GM12878 (cell line): ENCODE results near the gene FRK. TPM values are rescaled to one million over a fixed set of nuclear protein-coding genes. Genes with fewer than 3 reads are reported as not detected.

Experiments used
- ATAC-seq: fragments of 200-7000 bp; cut with Tn5 transposase; 3 replicates; pipeline ENCODE4 v1.9.1; 2020; ENCODE audit warnings: mild to moderate bottlenecking, moderate library complexity
- BruUV-seq: library from RNA; stranded (reverse); fragments of 400-500 nt; replicated peaks from 2 replicates; lab custom pipeline; 2021; lab: Mats Ljungman, UMichigan
- CTCF ChIA-PET: fragments of 300-600 bp; sonication (Branson Sonifier 250); formaldehyde crosslinking; extraction: SDS; loops from one replicate; lab custom pipeline; 2021; ENCODE audit warnings: inconsistent platforms; lab: Yijun Ruan, JAX
- POLR2A ChIA-PET: fragments of 350-600 bp; formaldehyde crosslinking; extraction: SDS; loops from one replicate; lab custom pipeline; 2021; ENCODE audit warnings: inconsistent platforms; lab: Charles Lee
- RAD21 ChIA-PET: fragments of 300-600 bp; sonication (Branson Sonifier 250); formaldehyde crosslinking; loops from one replicate; lab custom pipeline; 2023; ENCODE audit warnings: antibody characterized with exemption; ENCODE audit not compliant: unreplicated experiment; lab: Charles Lee
- SMC1A ChIA-PET: fragments of 300-600 bp; sonication (Branson Sonifier 250); formaldehyde crosslinking; loops from one replicate; lab custom pipeline; 2023; ENCODE audit not compliant: unreplicated experiment, uncharacterized antibody; lab: Charles Lee
- DNase-seq: peaks from one replicate; pipeline ENCODE4 v3.0.0-alpha.2; 2011; ENCODE audit warnings: low read depth, low spot score
- FAIRE-seq: peaks from 3 replicates; lab custom pipeline; 2011; peaks lifted over from hg19 to GRCh38; lab: Jason Lieb, UNC
- H2AFZ ChIP-seq: 2 replicates; pipeline ENCODE4 v1.6.0; 2011; ENCODE audit warnings: low read depth, low read length, control low read depth; ENCODE audit not compliant: control insufficient read depth
- H3K27ac ChIP-seq: 2 replicates; pipeline ENCODE4 v1.5.1; 2011; ENCODE audit warnings: control low read depth; ENCODE audit not compliant: control insufficient read depth, insufficient read depth
- H3K27me3 ChIP-seq, 2 experiments: replicated peaks in 1 of 2; 2 replicates each; pipeline versions ENCODE4 v1.6.0 to v1.6.1; 2011; ENCODE audit warnings: low read length in 1 of 2; ENCODE audit not compliant: control insufficient read depth in 2 of 2, insufficient read depth in 2 of 2
- H3K36me3 ChIP-seq, 2 experiments: 2 replicates each; pipeline ENCODE4 v1.5.1; 2011; ENCODE audit warnings: low read length in 1 of 2; ENCODE audit not compliant: control insufficient read depth in 2 of 2, insufficient read depth in 2 of 2
- H3K4me1 ChIP-seq: 2 replicates; pipeline ENCODE4 v1.6.1; 2011; ENCODE audit warnings: mild to moderate bottlenecking, low read length, moderate library complexity, mixed read lengths; ENCODE audit not compliant: control insufficient read depth, insufficient read depth
- H3K4me2 ChIP-seq: 2 replicates; pipeline ENCODE4 v1.6.0; 2011; ENCODE audit warnings: control low read depth; ENCODE audit not compliant: control insufficient read depth, insufficient read depth
- H3K4me3 ChIP-seq: fragments of 200-600 bp; sonication (generic); 2 replicates; pipeline ENCODE4 v1.5.1; 2016
- H3K79me2 ChIP-seq: 2 replicates; pipeline ENCODE4 v1.6.0; 2011; ENCODE audit warnings: low read length; ENCODE audit not compliant: control insufficient read depth, insufficient read depth
- H3K9ac ChIP-seq: 2 replicates; pipeline ENCODE4 v1.8.0; 2011; ENCODE audit warnings: low read length, control low read depth, mixed read lengths; ENCODE audit not compliant: control insufficient read depth, insufficient read depth
- H3K9me3 ChIP-seq: replicated peaks from 3 replicates; pipeline ENCODE4 v1.5.1; 2011; ENCODE audit warnings: mild to moderate bottlenecking, low read length; ENCODE audit not compliant: control insufficient read depth, insufficient read depth
- H4K20me1 ChIP-seq: 2 replicates; pipeline ENCODE4 v1.6.0; 2011; ENCODE audit not compliant: control insufficient read depth, insufficient read depth
- CREB1 ChIP-seq: IDR thresholded peaks from 2 replicates; pipeline ENCODE4 v1.6.1; 2012; ENCODE audit warnings: low read depth, mild to moderate bottlenecking, inconsistent platforms
- ETV6 ChIP-seq, 2 experiments: fragments of 450-650 bp in 1 of 2; IDR thresholded peaks in 1 of 2; conservative IDR thresholded peaks in 1 of 2; 2 replicates each; pipeline ENCODE4 v1.6.1; 2014; ENCODE audit warnings: antibody characterized with exemption in 1 of 2, borderline replicate concordance in 1 of 2, low read depth in 1 of 2, mild to moderate bottlenecking in 1 of 2, moderate library complexity in 1 of 2
- HCFC1 ChIP-seq: fragments of 150-350 bp; IDR thresholded peaks from 2 replicates; pipeline ENCODE4 v1.6.1; 2014; ENCODE audit warnings: low read length
- IKZF1 ChIP-seq: fragments of 450-650 bp; conservative IDR thresholded peaks from 2 replicates; pipeline ENCODE4 v1.6.1; 2017; ENCODE audit warnings: antibody characterized with exemption, mild to moderate bottlenecking
- KAT2A ChIP-seq: conservative IDR thresholded peaks from 2 replicates; pipeline ENCODE4 v1.6.1; 2011; ENCODE audit warnings: low read depth, low read length; ENCODE audit not compliant: control insufficient read depth
- KLF5 ChIP-seq: fragments of 450-650 bp; IDR thresholded peaks from 2 replicates; pipeline ENCODE4 v1.6.1; 2014; ENCODE audit warnings: mild to moderate bottlenecking; ENCODE audit not compliant: partially characterized antibody
- NR2F1 ChIP-seq: fragments of 450-650 bp; conservative IDR thresholded peaks from 2 replicates; pipeline ENCODE4 v1.6.1; 2017; ENCODE audit warnings: mild to moderate bottlenecking
- PAX8 ChIP-seq: fragments of 450-650 bp; IDR thresholded peaks from 2 replicates; pipeline ENCODE4 v1.6.1; 2017; ENCODE audit warnings: mild to moderate bottlenecking, moderate library complexity
- PKNOX1 ChIP-seq: fragments of 450-650 bp; IDR thresholded peaks from 2 replicates; pipeline ENCODE4 v1.6.1; 2016; ENCODE audit warnings: mild to moderate bottlenecking
- RAD21 ChIP-seq: IDR thresholded peaks from 2 replicates; pipeline ENCODE4 v1.6.1; 2011; ENCODE audit warnings: mild to moderate bottlenecking, low read depth, low read length, moderate library complexity; ENCODE audit not compliant: insufficient read depth
- RAD51 ChIP-seq: fragments of 450-650 bp; IDR thresholded peaks from 2 replicates; pipeline ENCODE4 v1.6.1; 2016; ENCODE audit warnings: moderate library complexity, mild to moderate bottlenecking, inconsistent platforms
- RB1 ChIP-seq: fragments of 450-650 bp; formaldehyde crosslinking; IDR thresholded peaks from 2 replicates; pipeline ENCODE4 v1.6.1; 2017; ENCODE audit warnings: mild to moderate bottlenecking, borderline replicate concordance
- SREBF1 ChIP-seq: IDR thresholded peaks from 2 replicates; pipeline ENCODE4 v1.6.1; 2012; ENCODE audit warnings: mild to moderate bottlenecking, low read length
- WRNIP1 ChIP-seq: IDR thresholded peaks from 2 replicates; pipeline ENCODE4 v1.6.1; 2011; ENCODE audit warnings: low read depth, low read length, improper control_type of control experiment, borderline replicate concordance
- YBX1 ChIP-seq: fragments of 450-650 bp; IDR thresholded peaks from 2 replicates; pipeline ENCODE4 v1.6.1; 2016; ENCODE audit warnings: antibody characterized with exemption
- ZBTB33 ChIP-seq: fragments of 450-650 bp; IDR thresholded peaks from 2 replicates; pipeline ENCODE4 v1.6.1; 2017; ENCODE audit warnings: mild to moderate bottlenecking
- ZSCAN29 ChIP-seq: fragments of 450-650 bp; IDR thresholded peaks from 2 replicates; pipeline ENCODE4 v1.6.1; 2017; ENCODE audit warnings: mild to moderate bottlenecking, moderate library complexity
- WGBS: methylation state at CpG from one replicate; pipeline ENCODE4 v1.1.6; 2016; ENCODE audit warnings: low lambda C conversion rate; ENCODE audit not compliant: insufficient replicate concordance, insufficient coverage; ENCODE audit errors: missing lambda C conversion rate; 5-methylcytosine and 5-hydroxymethylcytosine counted together
- in situ Hi-C: fragments of 300-500 bp; cut with MboI; formaldehyde crosslinking; loops from 9 replicates; pipeline ENCODE4 v1.14.3; 2018; ENCODE audit warnings: mixed read lengths
- intact Hi-C: fragments of 100-400 bp; cut with micrococcal nuclease; formaldehyde crosslinking; loops from one replicate; pipeline ENCODE4 v1.14.2; 2022; ENCODE audit not compliant: unreplicated experiment
- polyA plus RNA-seq, 11 experiments: library from polyadenylated mRNA; depleted of rRNA in 4 of 11; unstranded in 6 of 11; stranded (reverse) in 5 of 11; fragments of >200 nt; fragmentation: Nextera tagmentation in 4 of 11; fragmentation: Illumina TruSeq in 1 of 11; extraction: Ambion mirVana in 4 of 11; extraction: Trizol in 1 of 11; gene quantifications; 1 replicate in 1 of 11; 2 replicates in 10 of 11; pipeline versions ENCODE4 v1.2.1 to v1.2.3, GENCODE V29; 2011 to 2016; ENCODE audit warnings: inconsistent platforms in 2 of 11, missing spikeins in 2 of 11, low read depth in 1 of 11
- total RNA-seq, 4 experiments: library from RNA; depleted of rRNA in 3 of 4; stranded (reverse); fragments of >200 nt in 3 of 4; fragmentation: Illumina TruSeq in 1 of 4; extraction: Trizol in 1 of 4; gene quantifications; 2 replicates each; pipeline versions ENCODE4 v1.2.1 to v1.2.3, GENCODE V29; 2013 to 2021
- TF ChIP-seq, protein P1 (sequence below): fragments of 150-350 bp; IDR thresholded peaks from 2 replicates; pipeline ENCODE4 v1.6.1; 2016; ENCODE audit warnings: low read depth, low read length

Gene FRK
- total and polyA plus RNA-seq, 10 of the 15 experiments (the other 5 are each of a cell fraction or from before 2014, with no cell fraction given), result 0.29 to 2.4 (median 1.2) TPM

- Histone ChIP-seq H3K9me3 (peaks cover 7% of the 10 kb centered on the region), H3K27ac (no peak overlapping the region), H3K36me3 (no peaks in the 10 kb centered on the region), H3K27me3 (no peaks in the 10 kb centered on the region), H4K20me1 (no peaks in the 10 kb centered on the region), H3K4me3 (no peak overlapping the region)
- POLR2A ChIA-PET, result no interaction called here
- no TSS peak for BruUV-seq
- no peak for TF ChIP-seq RAD51
- TF ChIP-seq NR2F1, result no peak
- TF ChIP-seq, protein P1, sequence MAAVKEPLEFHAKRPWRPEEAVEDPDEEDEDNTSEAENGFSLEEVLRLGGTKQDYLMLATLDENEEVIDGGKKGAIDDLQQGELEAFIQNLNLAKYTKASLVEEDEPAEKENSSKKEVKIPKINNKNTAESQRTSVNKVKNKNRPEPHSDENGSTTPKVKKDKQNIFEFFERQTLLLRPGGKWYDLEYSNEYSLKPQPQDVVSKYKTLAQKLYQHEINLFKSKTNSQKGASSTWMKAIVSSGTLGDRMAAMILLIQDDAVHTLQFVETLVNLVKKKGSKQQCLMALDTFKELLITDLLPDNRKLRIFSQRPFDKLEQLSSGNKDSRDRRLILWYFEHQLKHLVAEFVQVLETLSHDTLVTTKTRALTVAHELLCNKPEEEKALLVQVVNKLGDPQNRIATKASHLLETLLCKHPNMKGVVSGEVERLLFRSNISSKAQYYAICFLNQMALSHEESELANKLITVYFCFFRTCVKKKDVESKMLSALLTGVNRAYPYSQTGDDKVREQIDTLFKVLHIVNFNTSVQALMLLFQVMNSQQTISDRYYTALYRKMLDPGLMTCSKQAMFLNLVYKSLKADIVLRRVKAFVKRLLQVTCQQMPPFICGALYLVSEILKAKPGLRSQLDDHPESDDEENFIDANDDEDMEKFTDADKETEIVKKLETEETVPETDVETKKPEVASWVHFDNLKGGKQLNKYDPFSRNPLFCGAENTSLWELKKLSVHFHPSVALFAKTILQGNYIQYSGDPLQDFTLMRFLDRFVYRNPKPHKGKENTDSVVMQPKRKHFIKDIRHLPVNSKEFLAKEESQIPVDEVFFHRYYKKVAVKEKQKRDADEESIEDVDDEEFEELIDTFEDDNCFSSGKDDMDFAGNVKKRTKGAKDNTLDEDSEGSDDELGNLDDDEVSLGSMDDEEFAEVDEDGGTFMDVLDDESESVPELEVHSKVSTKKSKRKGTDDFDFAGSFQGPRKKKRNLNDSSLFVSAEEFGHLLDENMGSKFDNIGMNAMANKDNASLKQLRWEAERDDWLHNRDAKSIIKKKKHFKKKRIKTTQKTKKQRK, result no peak
- no peak for TF ChIP-seq KLF5
- no peak for TF ChIP-seq ZBTB33
- TF ChIP-seq YBX1, result no peak
- TF ChIP-seq CREB1, result no peak
- no peak for TF ChIP-seq WRNIP1
- no peak for TF ChIP-seq PKNOX1
- TF ChIP-seq RAD21, result no peak
- TF ChIP-seq SREBF1, result no peak
- no peak for TF ChIP-seq KAT2A
- no peak for TF ChIP-seq PAX8
- TF ChIP-seq RB1, result no peak
- TF ChIP-seq ZSCAN29, result no peak
- TF ChIP-seq IKZF1, result no peak
- no peak for TF ChIP-seq HCFC1
- TF ChIP-seq ETV6 (conservative IDR thresholded peaks at IDR 0.05 in 1 of 2, IDR thresholded peaks at IDR 0.05 in 1 of 2; ENCODE audit: borderline replicate concordance in 1 of 2, low read depth in 1 of 2), result no peak
- TF ChIP-seq, all 136 proteins: peak for 0
- ChIA-PET CTCF (no interaction called here), SMC1A (interaction anchor here (1.1 to 1.4 kb wide), 2 partner anchors 48 to 315 kb away, joined by 3 read pairs; no protein-coding TSS in a partner anchor), RAD21 (no interaction called here)
- H3K4me1 ChIP-seq, result no peaks in the 10 kb centered on the region
- H2AFZ ChIP-seq, result no peak overlapping the region
- 69% methylated on average over 3 of the region's 3 CpGs for WGBS
- no peaks in the 10 kb centered on the region for H3K79me2 ChIP-seq
- DNase-seq (no peak), ATAC-seq (no peak), FAIRE-seq (no peak)
- no peak overlapping the region for H3K4me2 ChIP-seq
- intact Hi-C loops, result no loop called here
- in situ Hi-C loops, result loop anchor here (5.0 kb wide), 1 partner anchor 1150 kb away; no protein-coding TSS in a partner anchor
- H3K9ac ChIP-seq, result no peak overlapping the region
Measured at GRCh38 chr6:115901896-115902295, 158.8 kb downstream of the FRK start.
